ENCODE measurements around the gene FGF6. TPM values are rescaled to one million over a fixed set of nuclear protein-coding genes. Genes with fewer than 3 reads are reported as not detected.

FGF6 gene
- total RNA-seq, 2 experiments from 2014 or later = not detected

- DNase-seq = no peak
- Mint-ChIP-seq H3K4me1 (ENCODE audit: low read depth) (no peaks in the 10 kb centered on the region), H3K9me3 (no peaks in the 10 kb centered on the region), H3K27me3 (ENCODE audit: low read depth) (no peaks in the 10 kb centered on the region), H3K36me3 (ENCODE audit: low read depth) (no peaks in the 10 kb centered on the region), H3K27ac (no peak overlapping the region), H3K4me3 (no peak overlapping the region)
- CTCF ChIA-PET = interaction anchor here (0.6 to 1.7 kb wide), 3 partner anchors 9 to 1636 kb away, joined by 3 to 5 read pairs (median 5); no protein-coding TSS in a partner anchor
- intact Hi-C loops (cut with micrococcal nuclease) = no loop called here
These were observed 14.2 kb downstream of the FGF6 start for GRCh38 chr12:4431436-4431835.

- no peak overlapping the region for H3K4me3 Mint-ChIP-seq
- no peak overlapping the region for H3K27ac Mint-ChIP-seq
- DNase-seq = no peak
- H3K27me3 Mint-ChIP-seq (ENCODE audit: low read depth) = no peaks in the 10 kb centered on the region
- H3K36me3 Mint-ChIP-seq (ENCODE audit: low read depth) = no peaks in the 10 kb centered on the region
- CTCF ChIA-PET = interaction anchor here (0.6 kb wide), 1 partner anchor 100 kb away, joined by 4 read pairs; no protein-coding TSS in a partner anchor
- H3K9me3 Mint-ChIP-seq = no peaks in the 10 kb centered on the region
- intact Hi-C loops (cut with micrococcal nuclease) = no loop called here
- H3K4me1 Mint-ChIP-seq (ENCODE audit: low read depth) = no peaks in the 10 kb centered on the region
These were observed 21.2 kb downstream of the FGF6 start for GRCh38 chr12:4424422-4424821.

- DNase-seq = no peak
- intact Hi-C loops (cut with micrococcal nuclease) = no loop called here
- Mint-ChIP-seq H3K9me3 (no peaks in the 10 kb centered on the region), H3K4me1 (ENCODE audit: low read depth) (no peaks in the 10 kb centered on the region), H3K27me3 (ENCODE audit: low read depth) (no peaks in the 10 kb centered on the region), H3K36me3 (ENCODE audit: low read depth) (no peaks in the 10 kb centered on the region), H3K27ac (no peak overlapping the region), H3K4me3 (no peak overlapping the region)
- CTCF ChIA-PET = interaction anchor here (0.6 to 4.3 kb wide), 3 partner anchors 103 to 431 kb away, joined by 3 to 54 read pairs (median 3); no protein-coding TSS in a partner anchor
These were observed 22.0 kb downstream of the FGF6 start for GRCh38 chr12:4423528-4424195.

- intact Hi-C loops (cut with micrococcal nuclease) = no loop called here
- no peak for DNase-seq
- no peaks in the 10 kb centered on the region for H3K27me3 Mint-ChIP-seq (ENCODE audit: low read depth)
- no peaks in the 10 kb centered on the region for H3K9me3 Mint-ChIP-seq
- H3K4me1 Mint-ChIP-seq (ENCODE audit: low read depth) = no peaks in the 10 kb centered on the region
- CTCF ChIA-PET = interaction anchor here (0.6 to 4.3 kb wide), 6 partner anchors 9 to 430 kb away, joined by 3 to 54 read pairs (median 4); no protein-coding TSS in a partner anchor
- no peak overlapping the region for H3K27ac Mint-ChIP-seq
- no peak overlapping the region for H3K4me3 Mint-ChIP-seq
- H3K36me3 Mint-ChIP-seq (ENCODE audit: low read depth) = no peaks in the 10 kb centered on the region
These were observed 22.6 kb downstream of the FGF6 start for GRCh38 chr12:4422985-4423384.

- Mint-ChIP-seq H3K4me1 (ENCODE audit: low read depth) (no peaks in the 10 kb centered on the region), H3K9me3 (no peaks in the 10 kb centered on the region), H3K36me3 (ENCODE audit: low read depth) (no peaks in the 10 kb centered on the region), H3K27ac (no peak overlapping the region), H3K27me3 (ENCODE audit: low read depth) (peaks cover 4% of the 10 kb centered on the region), H3K4me3 (no peak overlapping the region)
- intact Hi-C loops (cut with micrococcal nuclease) = loop anchor here (1.0 kb wide), 2 partner anchors 106 to 337 kb away; no protein-coding TSS in a partner anchor
- CTCF ChIA-PET = interaction anchor here (0.6 to 4.3 kb wide), 19 partner anchors 10 to 1951 kb away, joined by 3 to 54 read pairs (median 4); no protein-coding TSS in a partner anchor
- DNase-seq = peak; percentile 31
These were observed 24.0 kb downstream of the FGF6 start for GRCh38 chr12:4421590-4422031.

- CTCF ChIA-PET = interaction anchor here (0.8 to 4.3 kb wide), 21 partner anchors 8 to 184 kb away, joined by 3 to 54 read pairs (median 4); partner anchors contain the start of gene FGF23
- H3K4me1 Mint-ChIP-seq (ENCODE audit: low read depth) = peaks cover 5% of the 10 kb centered on the region
- H3K27me3 Mint-ChIP-seq (ENCODE audit: low read depth) = peaks cover 16% of the 10 kb centered on the region
- H3K36me3 Mint-ChIP-seq (ENCODE audit: low read depth) = no peaks in the 10 kb centered on the region
- H3K9me3 Mint-ChIP-seq = no peaks in the 10 kb centered on the region
- intact Hi-C loops (cut with micrococcal nuclease) = no loop called here
- H3K4me3 Mint-ChIP-seq = no peak overlapping the region
- DNase-seq = no peak
- no peak overlapping the region for H3K27ac Mint-ChIP-seq
These were observed 25.4 kb downstream of the FGF6 start for GRCh38 chr12:4420138-4420670.

- no peaks in the 10 kb centered on the region for H3K36me3 Mint-ChIP-seq (ENCODE audit: low read depth)
- CTCF ChIA-PET = interaction anchor here (0.6 kb wide), 1 partner anchor 504 kb away, joined by 3 read pairs; no protein-coding TSS in a partner anchor
- H3K4me1 Mint-ChIP-seq (ENCODE audit: low read depth) = peaks cover 10% of the 10 kb centered on the region
- no peak for DNase-seq
- no peaks in the 10 kb centered on the region for H3K9me3 Mint-ChIP-seq
- no peak overlapping the region for H3K4me3 Mint-ChIP-seq
- peaks cover 16% of the 10 kb centered on the region for H3K27me3 Mint-ChIP-seq (ENCODE audit: low read depth)
- no peak overlapping the region for H3K27ac Mint-ChIP-seq
- intact Hi-C loops (cut with micrococcal nuclease) = loop anchor here (5.0 kb wide), 1 partner anchor 62 kb away; no protein-coding TSS in a partner anchor
These were observed 26.7 kb downstream of the FGF6 start for GRCh38 chr12:4418913-4419312.

GRCh38 chr12:4417936-4418335 is 27.7 kb downstream of the FGF6 start:
- H3K36me3 Mint-ChIP-seq (ENCODE audit: low read depth) = no peaks in the 10 kb centered on the region

GRCh38 chr12:4417455-4417854 is 28.2 kb downstream of the FGF6 start:
- no peaks in the 10 kb centered on the region for H3K36me3 Mint-ChIP-seq (ENCODE audit: low read depth)
- H3K27me3 Mint-ChIP-seq (ENCODE audit: low read depth) = peaks cover 16% of the 10 kb centered on the region
- no peaks in the 10 kb centered on the region for H3K9me3 Mint-ChIP-seq
- no peak for DNase-seq
- CTCF ChIA-PET = interaction anchor here (0.5 kb wide), 1 partner anchor 31 kb away, joined by 5 read pairs; no protein-coding TSS in a partner anchor
- H3K4me1 Mint-ChIP-seq (ENCODE audit: low read depth) = peaks cover 10% of the 10 kb centered on the region
- intact Hi-C loops (cut with micrococcal nuclease) = loop anchor here (5.0 kb wide), 1 partner anchor 60 kb away; no protein-coding TSS in a partner anchor
- no peak overlapping the region for H3K27ac Mint-ChIP-seq
- H3K4me3 Mint-ChIP-seq = no peak overlapping the region

More at GRCh38 chr12:4417936-4418335, 27.7 kb downstream of the FGF6 start:
- H3K4me3 Mint-ChIP-seq = no peak overlapping the region
- peaks cover 16% of the 10 kb centered on the region for H3K27me3 Mint-ChIP-seq (ENCODE audit: low read depth)
- peaks cover 10% of the 10 kb centered on the region for H3K4me1 Mint-ChIP-seq (ENCODE audit: low read depth)
- H3K9me3 Mint-ChIP-seq = no peaks in the 10 kb centered on the region
- H3K27ac Mint-ChIP-seq = no peak overlapping the region
- CTCF ChIA-PET = interaction anchor here (0.5 kb wide), 1 partner anchor 32 kb away, joined by 5 read pairs; no protein-coding TSS in a partner anchor
- intact Hi-C loops (cut with micrococcal nuclease) = loop anchor here (5.0 kb wide), 1 partner anchor 61 kb away; no protein-coding TSS in a partner anchor
- no peak for DNase-seq

GRCh38 chr12:4416276-4416675 is 29.3 kb downstream of the FGF6 start:
- no peak for DNase-seq
- peaks cover 16% of the 10 kb centered on the region for H3K27me3 Mint-ChIP-seq (ENCODE audit: low read depth)
- CTCF ChIA-PET = interaction anchor here (1.7 to 1.8 kb wide), 2 partner anchors 111 to 114 kb away, joined by 4 to 7 read pairs; no protein-coding TSS in a partner anchor
- no peak overlapping the region for H3K27ac Mint-ChIP-seq
- no peaks in the 10 kb centered on the region for H3K9me3 Mint-ChIP-seq
- intact Hi-C loops (cut with micrococcal nuclease) = loop anchor here (5.0 kb wide), 1 partner anchor 59 kb away; no protein-coding TSS in a partner anchor
- H3K4me3 Mint-ChIP-seq = no peak overlapping the region
- H3K4me1 Mint-ChIP-seq (ENCODE audit: low read depth) = peaks cover 10% of the 10 kb centered on the region
- H3K36me3 Mint-ChIP-seq (ENCODE audit: low read depth) = no peaks in the 10 kb centered on the region

- Mint-ChIP-seq H3K36me3 (ENCODE audit: low read depth) (no peaks in the 10 kb centered on the region), H3K4me3 (no peak overlapping the region), H3K27ac (no peak overlapping the region), H3K9me3 (no peaks in the 10 kb centered on the region), H3K27me3 (ENCODE audit: low read depth) (peaks cover 16% of the 10 kb centered on the region), H3K4me1 (ENCODE audit: low read depth) (peaks cover 10% of the 10 kb centered on the region)
- DNase-seq = no peak
- CTCF ChIA-PET = interaction anchor here (1.5 kb wide), 1 partner anchor 8 kb away, joined by 5 read pairs; no protein-coding TSS in a partner anchor
- intact Hi-C loops (cut with micrococcal nuclease) = no loop called here
These were observed 33.1 kb downstream of the FGF6 start for GRCh38 chr12:4412465-4412864.

GRCh38 chr12:4412056-4412455 is 33.6 kb downstream of the FGF6 start:
- Mint-ChIP-seq H3K9me3 (no peaks in the 10 kb centered on the region), H3K4me3 (no peak overlapping the region), H3K27me3 (ENCODE audit: low read depth) (peaks cover 15% of the 10 kb centered on the region), H3K4me1 (ENCODE audit: low read depth) (peaks cover 10% of the 10 kb centered on the region), H3K27ac (no peak overlapping the region), H3K36me3 (ENCODE audit: low read depth) (no peaks in the 10 kb centered on the region)
- DNase-seq = no peak
- intact Hi-C loops (cut with micrococcal nuclease) = no loop called here
- CTCF ChIA-PET = interaction anchor here (1.5 kb wide), 1 partner anchor 9 kb away, joined by 5 read pairs; no protein-coding TSS in a partner anchor

All from activated naive CD4-positive, alpha-beta T cell treated with anti-CD3 and anti-CD28 coated beads for 36 hours (primary cell).